ENCODE measurements around the gene EGFL7. TPM values are rescaled to one million over a fixed set of nuclear protein-coding genes. Genes with fewer than 3 reads are reported as not detected.

The EGFL7 gene
- polyA plus RNA-seq, 3 donors from 2014 or later = 1.6 TPM; not detected in 2

Other genes with a start within 250 kb of the EGFL7 start
- 1 to 10 TPM in 1 of 3 donors, under 1 TPM in 2; 0.85 to 4.4 (median 0.96) TPM for gene INPP5E, start 223.1 kb upstream of the EGFL7 start, polyA plus RNA-seq
- gene SEC16A, start 179.9 kb upstream of the EGFL7 start, polyA plus RNA-seq = 10 to 100 TPM in 2 of 3 donors, 1 to 10 TPM in 1; 3.9 to 46.0 (median 15.9) TPM
- 10 to 100 TPM in 1 of 3 donors, 1 to 10 TPM in 1, under 1 TPM in 1; 0.98 to 22.8 (median 4.3) TPM for gene NOTCH1, start 116.9 kb upstream of the EGFL7 start, polyA plus RNA-seq
- 10 to 100 TPM; 34.0 to 40.9 (median 35.2) TPM for gene AGPAT2, start 24.5 kb downstream of the EGFL7 start, polyA plus RNA-seq
- under 1 TPM in 1 of 3 donors, not detected in 2; 0.19 TPM for gene DIPK1B, start 49.7 kb downstream of the EGFL7 start, polyA plus RNA-seq
- not detected for gene LCN10, start 80.0 kb downstream of the EGFL7 start, polyA plus RNA-seq
- gene LCN6, start 85.6 kb downstream of the EGFL7 start, polyA plus RNA-seq = not detected
- under 1 TPM in 1 of 3 donors, not detected in 2; 0.62 TPM for gene LCN8, start 95.3 kb downstream of the EGFL7 start, polyA plus RNA-seq
- not detected for gene LCN15, start 101.6 kb downstream of the EGFL7 start, polyA plus RNA-seq
- gene TMEM141, start 128.4 kb downstream of the EGFL7 start, polyA plus RNA-seq = 10 to 100 TPM; 61.2 to 83.3 (median 62.1) TPM
- under 1 TPM; 0.37 to 0.46 (median 0.40) TPM for gene CCDC183, start 133.4 kb downstream of the EGFL7 start, polyA plus RNA-seq
- 10 to 100 TPM in 2 of 3 donors, 1 to 10 TPM in 1; 5.4 to 24.6 (median 11.0) TPM for gene RABL6, start 145.0 kb downstream of the EGFL7 start, polyA plus RNA-seq
- under 1 TPM; 0.09 to 1.00 (median 0.82) TPM for gene AJM1, start 179.6 kb downstream of the EGFL7 start, polyA plus RNA-seq
- 100 to 1,000 TPM; 127 to 212 (median 166) TPM for gene PHPT1, start 186.5 kb downstream of the EGFL7 start, polyA plus RNA-seq
- gene MAMDC4, start 189.4 kb downstream of the EGFL7 start, polyA plus RNA-seq = under 1 TPM in 1 of 3 donors, not detected in 2; 0.19 TPM
- 100 to 1,000 TPM; 309 to 463 (median 411) TPM for gene EDF1, start 203.4 kb downstream of the EGFL7 start, polyA plus RNA-seq
- gene TRAF2, start 223.6 kb downstream of the EGFL7 start, polyA plus RNA-seq = 10 to 100 TPM in 2 of 3 donors, 1 to 10 TPM in 1; 7.6 to 32.7 (median 11.0) TPM